ENCODE data around the gene EEF1G.

- TF ChIP-seq, protein P1, sequence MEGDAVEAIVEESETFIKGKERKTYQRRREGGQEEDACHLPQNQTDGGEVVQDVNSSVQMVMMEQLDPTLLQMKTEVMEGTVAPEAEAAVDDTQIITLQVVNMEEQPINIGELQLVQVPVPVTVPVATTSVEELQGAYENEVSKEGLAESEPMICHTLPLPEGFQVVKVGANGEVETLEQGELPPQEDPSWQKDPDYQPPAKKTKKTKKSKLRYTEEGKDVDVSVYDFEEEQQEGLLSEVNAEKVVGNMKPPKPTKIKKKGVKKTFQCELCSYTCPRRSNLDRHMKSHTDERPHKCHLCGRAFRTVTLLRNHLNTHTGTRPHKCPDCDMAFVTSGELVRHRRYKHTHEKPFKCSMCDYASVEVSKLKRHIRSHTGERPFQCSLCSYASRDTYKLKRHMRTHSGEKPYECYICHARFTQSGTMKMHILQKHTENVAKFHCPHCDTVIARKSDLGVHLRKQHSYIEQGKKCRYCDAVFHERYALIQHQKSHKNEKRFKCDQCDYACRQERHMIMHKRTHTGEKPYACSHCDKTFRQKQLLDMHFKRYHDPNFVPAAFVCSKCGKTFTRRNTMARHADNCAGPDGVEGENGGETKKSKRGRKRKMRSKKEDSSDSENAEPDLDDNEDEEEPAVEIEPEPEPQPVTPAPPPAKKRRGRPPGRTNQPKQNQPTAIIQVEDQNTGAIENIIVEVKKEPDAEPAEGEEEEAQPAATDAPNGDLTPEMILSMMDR (IDR thresholded peaks at IDR 0.05) = no peak
- TF ChIP-seq POLR2A (IDR thresholded peaks at IDR 0.05) (no peak), EP300 (IDR thresholded peaks at IDR 0.05) (no peak)
Measured at GRCh38 chr11:62543680-62544444, 29.8 kb downstream of the EEF1G start.
